NCI-H460 (cell line): ENCODE results near the gene CHST9. TPM values are rescaled to one million over a fixed set of nuclear protein-coding genes. Genes with fewer than 3 reads are reported as not detected.
A peak's percentile ranks its signal among the peaks of the same experiment; 100 is the strongest.
"Not testable (repeated sequence)": the region's sequence is repeated elsewhere in the genome, so short reads cannot be mapped to it uniquely, and the experiment has no call there.

ENCODE experiments used
- DNase-seq: peaks from one replicate; pipeline ENCODE4 v3.0.0-alpha.2; 2016; ENCODE audit warnings: low read depth; ENCODE audit errors: extremely low read depth
- total RNA-seq: library from RNA; depleted of rRNA; stranded (reverse); fragments of >200 nt; shearing (Covaris generic); gene quantifications from 2 replicates; pipeline ENCODE4 v1.2.3, GENCODE V29; 2014

Gene CHST9
- total RNA-seq, 1 experiment from 2014 or later = not detected

DNA sequence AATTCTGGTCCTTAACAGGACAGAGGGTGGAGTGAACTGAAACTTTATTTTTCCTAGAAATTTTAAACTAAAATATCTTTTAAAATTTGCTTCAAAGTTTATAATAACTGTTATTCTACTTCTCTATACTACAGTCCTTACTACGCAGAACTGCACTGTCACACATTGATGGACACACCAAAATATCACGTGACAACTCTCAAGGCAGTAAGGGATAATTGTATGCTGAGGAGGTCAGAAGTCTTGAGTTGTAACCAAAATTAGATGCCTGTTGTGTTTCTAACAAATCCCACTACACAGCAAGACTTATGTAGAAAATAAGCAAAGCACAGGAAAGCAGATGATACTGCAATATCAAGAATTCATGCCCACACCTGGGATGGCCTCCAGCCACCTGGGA is 76.3 kb downstream of the CHST9 start:
- no peak for DNase-seq

GRCh38 chr18:27104743-27105142 is 80.4 kb downstream of the CHST9 start:
- no peak for DNase-seq

GRCh38 chr18:27094621-27095020 is 90.5 kb downstream of the CHST9 start:
- no peak for DNase-seq

- DNase-seq = not testable (repeated sequence)
Observed at GRCh38 chr18:27093290-27093689, 91.8 kb downstream of the CHST9 start.

- no peak for DNase-seq
Observed at GRCh38 chr18:27081701-27082100, 103.4 kb downstream of the CHST9 start.

DNA sequence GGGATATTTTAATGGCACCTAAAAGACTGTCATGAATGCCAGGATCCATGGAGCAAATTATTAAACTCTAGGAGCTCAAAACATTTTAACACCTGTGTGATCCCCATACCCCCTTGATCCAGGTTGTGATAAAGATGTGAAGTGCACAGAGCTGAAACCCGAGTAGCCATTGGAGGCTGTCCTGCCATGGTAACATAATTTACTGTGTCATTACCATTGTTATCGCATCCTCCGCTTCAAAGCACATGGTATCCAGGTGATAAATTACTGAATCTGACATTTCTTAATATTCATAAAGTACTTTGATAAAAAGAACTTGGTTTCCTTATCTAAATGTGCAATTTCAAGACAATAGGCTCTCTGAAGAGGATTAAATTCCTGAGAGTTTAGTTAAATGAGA is 109.3 kb downstream of the CHST9 start:
- no peak for DNase-seq

- DNase-seq = no peak
Observed at GRCh38 chr18:27073404-27073830, 111.7 kb downstream of the CHST9 start.

GRCh38 chr18:27064673-27065072 is 120.4 kb downstream of the CHST9 start:
- no peak for DNase-seq

GRCh38 chr18:27062802-27063201 is 122.3 kb downstream of the CHST9 start:
- no peak for DNase-seq

DNA sequence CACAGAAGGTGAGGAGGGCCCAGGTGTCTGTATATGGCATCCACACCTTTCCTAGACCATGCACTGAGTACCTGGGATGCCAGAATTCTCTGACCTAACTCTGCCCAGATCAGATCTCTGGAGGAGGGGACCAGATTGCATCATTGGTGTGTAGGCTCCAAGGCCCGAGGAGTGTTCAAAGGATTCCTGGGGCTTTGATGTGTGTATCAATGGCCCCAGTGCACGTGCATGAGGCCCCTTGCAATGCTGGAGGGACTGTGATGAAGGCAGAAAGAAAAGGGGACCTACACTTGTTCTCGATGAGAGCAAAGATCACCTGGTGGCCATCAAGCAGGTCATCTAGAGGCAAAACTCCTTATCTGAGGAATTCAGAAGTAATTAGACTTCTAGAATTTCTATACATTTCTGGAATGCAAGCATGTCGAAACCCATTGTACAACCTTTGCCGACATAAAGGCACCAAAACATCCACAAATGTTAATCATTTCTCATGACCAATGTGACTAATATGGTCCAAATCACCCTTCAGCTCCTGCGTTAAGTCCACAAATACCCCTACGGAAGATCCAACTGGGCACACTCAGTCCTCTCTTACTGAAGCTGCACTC is 123.5 kb downstream of the CHST9 start:
- DNase-seq = no peak

DNA sequence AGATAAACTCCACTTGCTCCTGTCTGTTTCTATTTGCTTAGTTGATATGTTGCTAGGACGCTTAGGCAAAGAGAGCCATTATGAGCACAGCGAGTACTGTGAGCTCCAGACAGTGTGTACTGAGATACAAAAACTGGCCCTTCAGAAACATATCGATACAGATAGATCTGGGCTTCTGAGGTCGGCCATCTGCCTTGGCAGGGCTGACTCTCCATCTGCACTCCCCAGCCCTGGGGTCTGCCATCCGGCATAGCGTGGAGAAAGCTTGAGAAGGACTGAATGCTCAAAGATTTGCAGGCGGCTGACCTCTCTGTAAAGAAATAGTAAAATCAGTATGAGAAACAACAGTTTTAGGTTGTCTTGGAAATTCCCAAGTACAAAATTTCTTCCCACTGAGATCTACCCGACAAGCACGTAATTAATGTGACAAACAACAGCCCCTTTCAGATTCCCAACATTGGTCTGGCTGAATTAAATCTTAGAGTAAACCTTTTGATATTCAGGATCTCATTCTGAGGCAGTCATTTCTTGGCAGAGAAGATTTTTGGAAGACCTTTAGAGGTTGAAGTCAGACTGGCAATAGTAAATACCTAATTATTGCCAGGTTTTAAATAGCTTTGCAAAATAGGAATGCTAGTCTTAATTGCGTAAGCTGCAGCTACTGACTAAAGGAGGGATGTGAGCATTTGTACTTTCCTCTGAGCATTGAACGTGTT is 127.4 kb downstream of the CHST9 start:
- no peak for DNase-seq

- no peak for DNase-seq
Observed at GRCh38 chr18:27054926-27055325, 130.2 kb downstream of the CHST9 start.

GRCh38 chr18:27049969-27050368 is 135.1 kb downstream of the CHST9 start:
- no peak for DNase-seq

- DNase-seq = no peak
Observed at GRCh38 chr18:27045342-27045741, 139.8 kb downstream of the CHST9 start.

DNA sequence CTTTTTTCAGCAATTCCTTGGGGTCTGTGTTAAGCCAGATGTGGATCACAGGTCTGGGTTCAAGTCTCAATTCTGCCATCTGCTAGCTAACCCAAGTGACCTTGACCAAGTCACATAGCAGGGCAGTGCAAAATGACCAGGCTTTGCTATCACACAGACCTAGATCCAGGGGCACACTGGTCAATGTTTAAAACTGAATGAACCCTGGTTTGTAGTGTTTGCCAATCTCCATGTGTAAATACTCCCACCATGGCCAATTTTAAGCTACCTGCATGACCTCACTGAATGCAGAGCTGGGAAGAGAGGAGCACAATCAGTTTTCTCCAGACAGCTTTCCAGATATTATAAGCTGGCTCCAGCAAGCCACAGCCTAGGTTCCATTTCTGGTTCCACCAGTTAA is 142.9 kb downstream of the CHST9 start:
- DNase-seq = no peak

DNA sequence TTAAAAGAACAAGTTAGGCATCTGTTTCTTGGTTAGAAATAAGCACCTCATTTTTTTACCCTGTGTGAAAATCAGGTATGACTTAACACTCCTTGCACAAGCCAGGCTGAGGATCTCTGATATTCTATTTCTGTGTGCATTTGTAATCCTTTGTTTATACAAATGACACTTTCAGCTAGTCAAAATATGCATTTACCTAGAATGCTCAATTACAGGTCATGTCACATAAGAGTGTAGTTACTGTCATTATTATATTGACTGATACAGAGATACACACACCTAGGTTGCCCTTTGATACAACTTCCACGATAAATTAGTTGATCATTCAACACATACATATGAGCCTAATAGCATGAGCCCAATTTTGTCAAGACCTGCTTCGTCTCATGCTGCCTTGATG is 144.3 kb downstream of the CHST9 start:
- DNase-seq = no peak

DNA sequence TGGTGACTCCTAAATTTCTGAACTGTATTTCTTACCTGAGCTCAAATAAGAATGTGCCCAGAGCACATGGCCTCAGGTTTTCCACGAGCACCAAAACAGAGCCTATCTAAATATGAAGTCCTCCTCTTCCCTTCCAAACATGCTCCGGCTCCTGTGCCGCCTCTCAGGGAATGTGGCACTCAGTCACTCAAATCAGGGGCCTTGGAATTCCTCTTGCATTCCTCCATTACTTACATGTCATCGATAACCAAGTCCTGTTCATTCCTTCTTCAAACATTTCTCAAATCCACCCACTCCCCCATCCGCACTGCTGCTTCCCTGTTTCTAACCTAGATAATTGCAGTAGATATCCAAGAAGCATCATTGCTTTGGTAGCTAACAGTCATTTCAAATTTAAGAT is 151.4 kb downstream of the CHST9 start:
- DNase-seq = no peak

- no peak for DNase-seq
Observed at GRCh38 chr18:27030421-27030820, 154.7 kb downstream of the CHST9 start.

GRCh38 chr18:27022477-27022876 is 162.6 kb downstream of the CHST9 start:
- no peak for DNase-seq

DNA sequence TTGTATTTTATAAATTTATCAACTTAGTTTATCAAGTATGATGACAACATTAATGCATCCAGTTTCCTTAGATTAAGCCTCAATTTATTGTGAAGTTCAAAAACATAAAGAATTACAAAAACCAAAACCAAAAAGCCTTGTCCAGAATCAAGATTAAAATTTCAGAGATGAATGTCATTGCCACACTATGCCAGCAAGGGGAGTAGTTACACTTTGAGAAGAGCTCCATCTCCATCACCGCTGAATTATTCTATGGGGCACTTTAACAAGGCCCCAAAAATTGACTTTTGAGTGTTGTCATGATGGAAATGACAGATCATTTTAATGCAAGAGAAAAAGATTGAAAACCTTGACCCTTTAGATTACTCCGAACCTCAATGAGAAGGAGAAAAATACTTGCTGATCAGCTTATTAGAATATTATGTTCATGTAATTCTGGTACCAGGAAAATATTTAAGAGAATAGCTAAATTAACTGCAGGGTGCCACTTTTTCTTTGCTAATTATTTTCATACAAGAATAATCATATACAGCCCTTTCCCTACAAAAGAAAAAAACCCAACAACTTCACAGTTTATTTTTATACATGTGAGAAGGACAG is 167.1 kb downstream of the CHST9 start:
- peak; percentile 5 for DNase-seq

DNA sequence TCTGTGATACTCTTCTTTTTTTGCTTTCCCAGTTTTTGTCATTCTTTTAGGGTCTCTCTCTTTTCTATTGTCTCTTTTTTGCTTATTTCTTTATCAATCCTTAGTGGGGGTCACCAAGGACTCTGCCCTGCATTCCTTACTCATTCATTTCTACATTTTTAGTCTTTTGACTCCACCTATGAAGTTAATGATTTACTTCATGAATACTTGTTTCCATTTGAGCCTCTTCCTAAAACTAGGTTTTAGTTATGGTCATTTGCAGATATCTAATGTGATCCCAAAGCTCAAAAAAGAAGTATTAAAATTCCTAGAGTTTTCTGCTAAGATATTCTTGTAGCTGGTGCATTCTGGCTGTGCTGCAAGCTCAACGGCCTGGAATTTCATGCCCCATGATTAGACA is 170.3 kb downstream of the CHST9 start:
- DNase-seq = no peak

- no peak for DNase-seq
Observed at GRCh38 chr18:27010784-27011183, 174.3 kb downstream of the CHST9 start.
